ENCODE measurements around the gene HPCAL1.

HPCAL1 gene

DNA sequence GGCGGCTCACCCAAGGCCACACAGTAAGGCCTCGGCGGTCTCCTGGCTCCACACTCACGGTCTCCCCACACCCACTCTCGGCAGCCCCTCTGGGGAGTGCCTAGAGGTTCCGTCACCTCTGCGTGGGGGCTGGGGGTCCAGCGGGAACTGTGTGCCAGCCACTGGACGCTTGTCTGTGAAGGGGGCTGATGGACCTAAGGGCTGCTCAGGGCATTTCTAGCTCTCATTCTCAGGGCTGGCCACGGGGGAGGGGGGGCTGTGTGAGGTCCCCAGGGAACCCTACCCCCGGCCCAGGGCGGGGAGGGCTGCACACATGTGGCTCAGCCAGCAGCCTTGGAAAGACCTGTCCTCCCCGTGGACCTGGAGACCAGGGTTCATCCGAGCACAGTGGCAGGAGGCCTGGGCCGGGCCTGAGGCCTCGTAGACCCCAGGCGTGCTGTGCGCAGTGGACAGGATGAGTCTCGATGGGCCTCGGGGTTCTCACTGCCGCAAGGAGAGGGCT, 172.6 kb downstream of the HPCAL1 start:
- no peak for DNase-seq

DNA sequence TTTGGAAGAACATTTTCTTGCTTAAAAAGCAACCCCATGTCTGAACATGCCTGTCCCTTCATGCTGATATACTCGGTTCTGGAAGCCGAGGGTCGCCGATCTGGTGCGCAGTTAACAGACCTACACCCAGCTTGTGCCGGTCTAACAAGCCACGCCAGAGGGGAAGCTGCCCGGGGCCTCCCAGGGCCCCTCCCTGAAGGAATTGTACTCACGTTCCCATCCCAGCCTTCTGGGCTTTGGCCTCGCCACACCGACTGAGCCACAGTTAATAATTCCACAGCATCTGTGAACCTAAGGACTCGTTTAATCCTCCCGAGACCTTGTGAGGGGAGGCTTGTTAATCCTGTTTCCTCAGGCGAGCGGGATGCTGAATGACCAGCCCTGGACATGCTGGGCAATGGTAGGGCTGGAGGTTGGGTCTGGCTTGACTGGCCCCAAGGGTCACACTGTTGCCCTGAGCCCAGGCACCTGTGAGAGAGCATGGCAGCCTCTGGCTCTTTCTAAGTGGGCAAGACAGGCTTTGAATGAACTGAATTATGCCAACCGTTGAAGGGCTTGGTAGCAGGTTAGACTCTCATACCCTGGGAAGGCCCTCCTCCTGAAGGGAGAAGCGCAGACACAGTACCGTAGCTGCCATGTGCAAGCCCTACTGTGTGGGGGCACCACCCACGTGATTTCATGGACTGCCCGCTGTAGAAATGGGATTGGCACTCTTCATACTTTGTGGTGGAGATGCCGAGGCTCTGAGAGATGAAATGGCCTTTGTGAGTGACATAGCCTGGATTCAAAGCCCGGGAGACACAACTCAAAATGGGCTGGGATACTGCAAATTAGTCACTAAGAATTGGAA, 173.3 kb downstream of the HPCAL1 start:
- peak; percentile 72 to 88 for DNase-seq

DNA sequence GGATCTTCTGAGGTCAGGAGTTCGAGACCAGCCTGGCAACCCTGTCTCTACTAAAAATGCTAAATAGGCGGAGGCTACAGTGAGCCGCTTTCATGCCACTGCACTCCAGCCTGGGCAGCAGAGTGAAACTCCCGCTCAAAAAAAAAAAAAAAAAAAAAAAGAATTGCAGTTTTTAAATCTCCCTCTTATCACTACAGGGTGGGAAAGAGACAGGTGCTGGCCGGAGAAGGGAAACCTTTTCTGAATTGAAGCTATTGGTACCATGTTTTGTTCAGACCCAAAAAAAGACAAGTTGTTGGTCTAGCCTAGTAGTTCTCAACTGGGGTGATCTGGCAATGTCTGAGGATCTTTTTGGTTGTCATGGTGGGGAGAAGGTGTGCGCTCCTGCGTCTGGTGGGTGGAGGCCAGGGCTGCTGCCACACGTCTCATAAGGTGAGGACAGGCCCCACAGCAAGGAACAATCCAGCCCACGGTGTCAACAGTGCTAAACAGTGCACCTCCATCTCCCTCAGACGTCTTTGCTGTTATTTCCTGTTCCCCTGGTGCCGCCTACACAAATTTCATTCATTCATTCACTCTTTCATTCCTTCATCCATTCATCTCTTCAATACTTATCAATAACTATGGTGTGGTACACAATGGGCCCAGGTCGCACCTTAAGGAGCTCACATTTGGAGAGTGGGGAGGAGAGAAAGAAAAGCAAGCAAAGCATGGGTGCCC, 174.2 kb downstream of the HPCAL1 start:
- DNase-seq: no peak

All from NCI-H524 (cell line).